ENCODE data around the gene POR.

- TF ChIP-seq MXI1 (conservative IDR thresholded peaks at IDR 0.05; ENCODE audit: poor library complexity, severe bottlenecking) (no peak), TAF1 (IDR thresholded peaks at IDR 0.05; ENCODE audit: low read depth) (no peak), RAD21 (conservative IDR thresholded peaks at IDR 0.05) (no peak), CTCF (IDR thresholded peaks at IDR 0.05; ENCODE audit: poor library complexity, severe bottlenecking) (no peak), SMC3 (conservative IDR thresholded peaks at IDR 0.05; ENCODE audit: poor library complexity) (no peak)
Measured at GRCh38 chr7:75924889-75925288, 9.9 kb downstream of the POR start.

All from neural cell (in vitro differentiated cells).